Activated gamma-delta T cell (primary cell): ENCODE measurements around the gene LILRB5.
A peak's percentile ranks its signal among the peaks of the same experiment; 100 is the strongest.
"Not testable (repeated sequence)": the region's sequence is repeated elsewhere in the genome, so short reads cannot be mapped to it uniquely, and the experiment has no call there.

Source experiments
- DNase-seq: peaks from one replicate; lab custom pipeline; 2025; lab: John Stamatoyannopoulos, UW

LILRB5 gene

DNA sequence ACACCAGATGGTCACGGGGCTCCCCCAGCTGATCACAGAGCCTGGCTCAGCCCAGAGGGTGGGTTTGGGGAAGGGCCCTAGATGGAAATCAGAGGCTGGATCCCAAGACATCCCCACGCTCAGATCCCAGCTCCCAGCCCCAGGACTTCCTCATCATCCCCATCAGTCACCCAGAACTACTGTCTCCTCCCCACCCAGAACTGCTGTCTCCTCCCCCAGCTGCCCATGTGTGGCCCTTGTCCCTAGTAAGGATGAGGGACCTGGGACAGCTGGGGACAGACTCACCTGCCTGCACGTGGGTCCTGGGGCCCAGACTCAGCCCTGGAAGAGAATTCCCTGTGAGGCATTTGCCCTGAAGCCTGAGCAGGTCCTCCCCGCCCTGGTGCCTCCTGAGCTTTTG, 14.8 kb downstream of the LILRB5 start:
- DNase-seq = not testable (repeated sequence)

DNA sequence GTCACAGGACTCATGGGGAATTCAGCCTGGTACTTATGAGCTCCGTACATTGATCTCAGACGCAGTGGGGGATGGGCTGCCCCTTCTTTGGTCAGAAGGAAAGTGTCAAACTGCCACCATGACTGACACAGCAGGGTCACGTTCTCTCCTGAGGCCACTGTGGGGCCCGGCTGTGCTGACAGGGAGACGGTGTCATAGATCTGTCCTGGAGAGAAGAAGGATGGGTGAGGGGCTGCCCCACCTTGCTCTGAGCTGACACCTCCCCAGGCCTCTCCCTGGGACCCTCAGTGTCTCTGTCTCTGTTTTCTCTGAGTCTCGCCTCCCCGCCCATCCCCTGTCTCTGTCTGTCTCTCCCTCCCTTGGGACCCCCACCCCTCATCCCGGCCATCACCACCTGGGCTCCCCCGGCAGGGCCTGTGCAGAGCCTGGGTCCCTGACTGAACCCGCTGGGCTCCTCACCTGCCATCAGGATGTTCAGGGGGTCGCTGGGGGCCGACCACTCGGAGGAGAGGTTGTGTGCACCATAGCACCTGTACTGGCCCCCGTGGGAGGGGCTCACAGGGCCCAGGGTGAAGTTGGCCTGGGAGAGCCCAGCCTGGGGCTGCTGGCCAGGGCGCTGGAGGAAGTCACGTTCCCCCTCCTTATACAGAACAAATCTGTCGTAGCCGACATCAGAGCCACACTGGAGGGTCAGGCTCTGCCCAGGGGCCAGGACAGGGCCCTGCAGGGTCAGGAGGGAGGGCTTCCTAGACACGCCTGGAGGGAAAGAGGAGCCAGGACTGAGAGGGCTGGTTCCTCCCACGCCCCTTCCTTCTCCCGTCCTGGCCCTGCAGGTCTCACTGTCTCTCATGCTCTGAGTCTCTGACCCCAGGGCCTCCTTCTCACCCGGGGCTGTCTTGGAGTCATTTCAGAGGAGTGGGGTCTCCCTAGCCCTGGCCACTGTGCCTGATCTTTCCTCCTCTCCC, 16.4 kb downstream of the LILRB5 start:
- not testable (repeated sequence) for DNase-seq

DNA sequence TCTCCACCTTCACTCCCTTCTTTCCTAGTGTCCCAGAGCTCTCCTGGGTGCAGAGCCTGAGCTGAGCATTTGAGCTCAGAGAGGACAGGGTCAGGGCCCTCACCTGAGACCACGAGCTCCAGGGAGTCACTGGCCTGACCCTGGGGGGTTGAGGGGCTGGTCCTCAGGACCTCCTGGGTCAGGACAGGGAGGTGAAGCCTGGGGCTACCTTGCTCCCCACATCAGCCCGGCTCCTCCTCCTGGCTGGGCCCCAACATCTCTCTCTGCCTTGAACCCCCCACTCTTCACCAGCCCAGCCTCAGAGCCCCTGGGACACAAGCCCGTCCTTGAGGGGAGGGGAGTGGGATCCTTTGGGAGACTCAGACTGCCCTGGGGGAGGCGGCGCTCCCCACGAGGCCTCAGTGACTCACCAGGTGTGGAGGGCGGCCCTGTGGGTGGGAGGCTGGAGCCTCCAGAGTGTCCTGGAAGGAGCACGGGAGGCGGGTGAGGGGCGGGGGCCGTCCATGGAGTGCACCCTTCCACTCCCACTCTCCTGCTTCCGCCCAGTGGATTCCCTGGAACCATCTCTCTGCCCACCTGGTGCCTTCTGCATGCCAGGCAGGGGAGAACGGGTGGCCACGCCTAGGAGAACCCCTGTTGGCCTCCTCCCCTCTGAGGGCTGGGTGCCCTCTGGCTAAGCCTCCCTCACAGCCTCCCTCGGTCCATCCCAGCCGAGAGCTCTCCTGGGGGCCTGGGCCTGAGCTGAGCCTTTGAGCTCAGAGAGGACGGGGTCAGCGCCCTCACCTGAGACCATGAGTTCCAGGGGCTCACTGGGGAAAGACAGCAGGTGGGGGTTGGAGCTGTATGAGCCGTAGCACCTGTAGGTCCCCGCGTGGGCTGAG, 17.3 kb downstream of the LILRB5 start:
- not testable (repeated sequence) for DNase-seq

DNA sequence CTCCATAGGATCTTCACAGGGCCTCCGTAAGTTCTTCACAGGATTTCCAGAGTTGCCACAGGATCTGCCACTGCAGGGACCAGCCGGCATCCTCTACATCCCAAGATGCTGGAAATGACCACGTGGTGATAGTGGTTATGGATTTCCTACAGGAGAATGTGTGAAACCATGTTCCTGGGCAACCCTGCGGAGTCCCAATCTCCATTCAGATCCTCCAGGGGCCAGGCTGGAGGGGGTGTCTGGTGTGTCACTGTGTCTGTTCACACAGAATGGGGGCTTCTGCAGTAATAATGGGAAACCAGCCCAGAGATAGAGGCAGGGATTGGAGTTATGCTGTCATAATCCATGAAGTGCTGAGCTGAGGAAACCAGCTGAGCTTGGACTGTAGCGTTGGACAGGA, 23.1 kb downstream of the LILRB5 start:
- DNase-seq = no peak

DNA sequence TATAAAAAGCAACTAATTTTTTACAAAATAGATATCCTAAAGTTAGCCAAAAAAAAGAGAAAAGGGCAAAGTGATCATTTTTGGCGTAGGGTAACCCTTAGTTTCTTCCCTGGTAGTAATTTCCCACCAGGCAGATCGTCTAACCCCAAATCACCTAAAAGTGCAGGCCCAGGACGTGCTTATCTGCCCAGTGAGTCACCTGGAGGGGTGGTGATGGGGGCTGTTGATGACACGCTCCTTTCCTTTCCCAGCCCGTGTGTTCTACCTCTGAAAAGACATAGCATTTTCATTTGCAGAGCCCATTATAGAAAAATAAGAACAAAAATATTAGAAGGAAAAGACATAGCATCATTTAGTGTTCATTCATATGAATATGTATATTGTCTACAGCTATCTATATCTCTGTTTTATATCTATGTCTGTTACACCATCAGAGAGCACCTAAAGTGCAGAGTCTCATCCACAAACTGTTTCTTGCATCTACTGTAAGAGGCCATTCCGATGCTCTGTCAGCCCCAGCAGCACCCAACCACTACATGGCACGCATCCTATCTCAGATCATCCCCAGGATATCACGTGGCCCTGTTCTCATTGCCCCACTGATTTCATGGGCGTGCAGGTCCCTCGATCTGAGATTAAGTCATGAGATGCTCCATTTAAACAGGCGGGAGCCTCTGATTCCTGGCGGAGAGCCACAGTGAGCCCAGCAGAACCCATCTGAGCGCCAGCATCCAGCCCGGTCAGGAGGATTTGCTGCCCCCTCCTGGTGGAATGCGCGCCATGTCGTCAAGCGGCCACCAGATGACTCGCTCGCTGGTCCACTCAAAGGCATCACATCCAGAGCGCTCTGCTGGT, 25.8 kb downstream of the LILRB5 start:
- peak; percentile 50 for DNase-seq

DNA sequence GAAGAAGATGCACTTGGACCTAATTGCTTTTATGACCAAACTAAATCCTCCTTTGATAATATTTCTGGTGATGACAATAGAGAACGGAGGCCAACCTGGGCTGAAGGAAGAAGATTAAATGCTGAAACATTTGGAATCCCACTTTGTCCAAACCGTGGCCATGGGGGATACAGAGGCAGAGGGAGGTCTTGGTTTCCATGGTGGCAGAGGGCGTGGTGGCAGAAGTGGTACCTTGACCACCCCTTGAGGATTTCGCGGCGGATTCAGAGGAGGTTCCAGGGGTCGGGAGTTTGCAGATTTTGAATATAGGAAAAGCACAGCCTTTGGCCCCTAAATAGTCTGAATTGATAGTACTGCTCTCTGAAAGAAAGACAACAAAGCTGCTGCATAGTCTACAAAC, 27.0 kb downstream of the LILRB5 start:
- DNase-seq = no peak

DNA sequence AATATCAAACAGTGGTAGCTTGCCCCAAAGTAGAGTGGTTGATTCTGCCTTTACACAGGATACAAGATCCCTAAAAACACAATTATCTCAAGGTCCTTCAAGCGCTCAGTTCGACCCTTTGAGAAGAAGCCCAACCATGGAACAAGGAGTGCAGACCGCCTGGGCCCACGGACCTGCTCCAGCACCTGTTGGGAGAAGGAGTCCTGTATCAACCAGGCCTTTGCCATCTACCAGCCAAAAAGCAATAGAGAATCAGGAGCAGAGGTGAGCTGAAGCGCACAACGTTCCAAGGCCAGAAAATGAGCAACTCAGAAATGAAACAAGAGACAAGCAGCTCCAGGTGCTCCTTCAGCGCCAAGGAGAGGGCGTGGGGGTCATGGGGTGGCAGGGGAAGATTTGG, 27.9 kb downstream of the LILRB5 start:
- DNase-seq = no peak

DNA sequence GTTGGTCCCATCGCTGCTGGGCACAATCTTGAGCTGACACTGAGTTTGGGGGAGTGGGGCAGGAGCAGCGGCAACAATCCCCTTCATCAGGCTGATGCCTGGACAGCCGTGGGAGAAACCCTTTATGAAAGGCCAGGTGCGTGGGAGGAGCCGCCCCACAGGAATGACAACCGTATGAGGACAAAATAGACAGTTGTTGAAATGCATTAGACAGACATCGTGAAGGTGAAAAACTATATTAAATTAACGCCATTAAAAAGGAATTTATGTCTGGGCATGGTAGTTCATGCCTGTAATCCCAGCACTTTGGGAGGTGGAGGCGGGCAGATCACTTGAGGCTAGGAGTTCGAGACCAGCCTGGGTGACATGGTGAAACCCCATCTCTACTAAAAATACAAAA, 32.5 kb downstream of the LILRB5 start:
- DNase-seq = not testable (repeated sequence)

DNA sequence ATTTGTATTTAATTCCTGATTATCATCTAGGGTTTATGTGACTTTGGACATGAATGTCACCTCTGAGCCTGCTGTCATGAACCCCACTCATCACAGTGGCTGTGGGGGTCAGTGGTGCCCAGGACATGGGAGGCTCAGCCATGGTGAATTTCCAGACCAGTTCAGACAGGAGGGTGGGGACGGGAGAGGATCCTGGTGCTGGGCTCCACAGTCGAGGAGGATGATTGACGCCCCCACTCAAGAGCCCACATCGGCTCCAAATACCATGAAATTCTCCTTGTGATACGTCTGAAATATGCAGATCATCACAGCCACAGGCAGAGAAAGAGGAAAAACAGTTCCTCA, 33.2 kb downstream of the LILRB5 start:
- not testable (repeated sequence) for DNase-seq

DNA sequence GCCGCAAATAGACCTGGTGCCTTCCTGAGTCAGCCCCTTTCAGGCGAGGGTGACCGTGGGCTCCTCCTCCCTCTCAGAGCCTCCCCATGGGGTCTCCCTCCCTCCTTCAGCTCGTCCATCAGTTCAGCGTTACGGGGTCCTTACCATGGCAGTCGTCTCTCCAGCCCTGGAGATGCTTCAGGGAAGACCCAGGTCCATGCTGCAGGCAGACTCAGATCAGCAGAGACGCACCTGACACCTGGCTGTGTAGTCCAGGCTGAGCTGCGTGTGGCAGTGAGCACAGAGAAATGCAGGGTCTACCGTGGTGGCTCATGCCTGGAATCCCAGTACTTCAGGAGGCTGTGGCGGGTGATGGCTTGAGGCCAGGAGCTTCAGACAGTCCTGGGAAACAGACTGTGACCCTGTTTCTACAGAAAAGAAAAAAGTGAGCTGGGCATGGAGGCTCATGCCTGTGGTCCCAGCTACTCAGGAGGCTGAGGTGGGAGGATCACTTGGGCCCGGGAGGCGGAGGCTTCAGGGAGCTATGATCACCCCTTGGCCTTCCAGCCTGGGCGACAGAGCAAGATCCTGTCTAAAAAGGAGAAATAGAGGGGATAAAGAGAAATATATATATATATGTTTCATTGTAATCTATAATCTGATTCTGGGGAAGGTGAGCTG, 33.7 kb downstream of the LILRB5 start:
- not testable (repeated sequence) for DNase-seq

DNA sequence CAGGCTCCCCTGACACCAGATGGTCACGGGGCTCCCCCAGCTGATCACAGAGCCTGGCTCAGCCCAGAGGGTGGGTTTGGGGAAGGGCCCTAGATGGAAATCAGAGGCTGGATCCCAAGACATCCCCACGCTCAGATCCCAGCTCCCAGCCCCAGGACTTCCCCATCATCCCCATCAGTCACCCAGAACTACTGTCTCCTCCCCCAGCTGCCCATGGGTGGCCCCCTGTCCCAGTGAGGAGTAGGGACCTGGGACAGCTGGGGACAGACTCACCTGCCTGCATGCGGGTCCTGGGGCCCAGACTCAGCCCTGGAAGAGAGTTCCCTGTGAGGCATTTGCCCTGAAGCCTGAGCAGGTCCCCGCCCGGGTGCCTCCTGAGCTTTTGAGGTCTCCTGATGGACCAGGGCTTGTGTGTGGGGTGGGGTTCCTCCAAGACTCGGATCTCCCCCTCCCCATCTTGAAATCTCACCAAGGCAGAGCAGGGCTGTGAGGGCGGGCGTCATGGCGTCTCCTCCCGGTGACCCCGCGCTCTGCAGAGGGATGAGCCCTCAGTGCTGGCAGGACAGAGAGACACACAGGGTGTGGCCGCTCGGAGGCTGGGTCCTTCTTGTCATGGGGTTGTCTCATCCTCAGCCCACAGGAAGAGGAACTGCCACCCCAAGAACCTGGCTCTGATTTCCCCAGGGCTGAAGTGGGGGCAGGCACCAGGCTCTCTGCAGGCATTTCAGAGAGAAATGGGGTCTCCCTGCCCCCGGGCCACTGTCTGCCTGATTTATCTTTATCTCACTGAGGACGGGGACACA, 34.4 kb downstream of the LILRB5 start, which contains the start of gene LILRB3:
TSS of gene LILRB3 (minus strand) at position 534 of the 803 bp plus-strand sequence. CDS start at position 503, 31 bp downstream.
- not testable (repeated sequence) for DNase-seq

DNA sequence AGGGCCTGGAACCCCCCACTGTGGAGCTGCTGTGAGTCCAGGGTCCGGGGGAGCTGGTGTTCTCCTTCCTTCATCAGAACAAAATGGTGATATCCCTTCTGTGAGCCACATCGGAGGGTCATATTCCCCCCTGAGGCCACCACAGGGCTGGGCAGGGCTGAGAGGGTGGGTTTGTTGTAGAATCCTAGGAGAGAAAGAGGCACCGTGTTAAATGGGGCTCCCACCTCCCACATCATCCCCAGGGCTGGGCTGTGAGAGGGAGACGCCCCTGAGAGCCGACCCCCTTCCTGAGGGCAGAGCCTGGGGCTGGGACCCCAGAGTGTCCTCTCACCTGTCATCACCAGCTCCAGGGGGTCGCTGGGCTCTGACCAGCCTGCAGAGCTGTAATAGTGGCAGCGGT, 35.1 kb downstream of the LILRB5 start:
- DNase-seq = not testable (repeated sequence)

DNA sequence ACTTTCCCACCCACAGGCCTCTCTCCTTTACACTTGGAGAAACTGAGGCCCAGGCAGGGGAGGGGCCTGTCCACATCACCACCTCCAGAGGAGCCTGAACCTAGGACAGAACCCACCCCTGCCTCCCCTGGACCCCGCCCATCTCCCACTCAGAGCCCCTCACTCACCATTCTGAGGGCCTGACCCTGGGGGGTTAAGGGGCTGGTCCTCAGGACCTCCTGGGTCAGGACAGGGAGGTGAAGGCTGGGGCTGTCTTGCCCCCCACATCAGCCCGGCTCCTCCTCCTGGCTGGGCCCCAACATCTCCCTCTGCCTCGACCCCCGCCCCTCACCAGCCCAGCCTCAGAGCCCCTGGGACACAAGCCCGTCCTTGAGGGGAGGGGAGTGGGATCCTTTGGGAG, 37.4 kb downstream of the LILRB5 start:
- DNase-seq = not testable (repeated sequence)

DNA sequence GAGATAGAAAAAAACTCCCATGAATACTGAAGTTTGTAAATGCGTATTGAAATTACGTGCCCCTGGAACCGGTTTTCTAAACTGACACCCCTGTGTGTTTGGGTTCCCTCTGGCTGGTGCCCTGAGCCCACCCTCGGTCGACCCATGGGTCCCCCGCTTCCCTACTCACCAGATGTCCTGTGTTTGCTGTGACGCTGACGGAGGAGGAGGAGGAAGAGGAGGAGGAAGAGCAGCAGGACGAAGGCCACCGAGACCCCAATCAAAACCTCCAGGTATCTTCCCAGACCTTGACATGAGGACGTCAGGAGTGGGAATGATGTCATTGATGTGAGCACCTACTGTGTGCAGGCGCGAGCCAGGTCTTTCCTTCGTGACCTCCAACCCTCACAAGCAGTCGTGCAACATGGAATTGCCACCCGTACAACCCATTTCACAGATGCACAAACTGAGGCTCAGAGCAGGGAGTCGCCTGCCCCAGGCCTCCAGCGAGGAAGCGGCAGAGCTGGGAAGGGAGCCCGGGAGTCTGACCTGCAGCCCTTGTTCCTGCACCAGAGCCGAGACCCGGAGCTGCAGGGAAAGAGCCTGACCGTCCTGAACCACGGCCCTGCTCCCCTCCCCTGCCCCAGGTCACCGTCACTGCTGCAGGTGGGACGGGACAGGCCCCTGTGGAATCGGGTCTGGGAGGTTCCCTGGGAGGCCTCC, 38.0 kb downstream of the LILRB5 start:
- no peak for DNase-seq

DNA sequence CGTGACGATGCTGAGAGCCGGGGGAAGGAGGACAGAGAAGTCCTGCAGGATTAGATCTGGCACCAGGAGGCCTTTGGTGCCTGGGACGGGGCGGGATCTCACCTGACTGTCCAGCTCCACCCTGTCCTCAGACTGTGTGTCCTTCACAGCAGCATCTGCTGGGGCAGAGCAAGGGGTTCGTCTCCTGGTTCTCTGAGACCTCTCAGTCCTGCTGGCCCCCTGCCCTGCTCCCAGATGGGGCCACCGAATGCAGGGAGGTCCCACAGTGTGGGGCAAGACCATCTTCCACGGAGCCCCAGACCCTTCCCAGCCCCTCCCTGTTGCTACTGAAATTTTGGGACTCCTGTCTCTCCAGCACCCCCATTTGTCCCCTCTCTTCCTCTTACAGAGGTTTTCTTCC, 38.8 kb downstream of the LILRB5 start:
- DNase-seq = no peak

DNA sequence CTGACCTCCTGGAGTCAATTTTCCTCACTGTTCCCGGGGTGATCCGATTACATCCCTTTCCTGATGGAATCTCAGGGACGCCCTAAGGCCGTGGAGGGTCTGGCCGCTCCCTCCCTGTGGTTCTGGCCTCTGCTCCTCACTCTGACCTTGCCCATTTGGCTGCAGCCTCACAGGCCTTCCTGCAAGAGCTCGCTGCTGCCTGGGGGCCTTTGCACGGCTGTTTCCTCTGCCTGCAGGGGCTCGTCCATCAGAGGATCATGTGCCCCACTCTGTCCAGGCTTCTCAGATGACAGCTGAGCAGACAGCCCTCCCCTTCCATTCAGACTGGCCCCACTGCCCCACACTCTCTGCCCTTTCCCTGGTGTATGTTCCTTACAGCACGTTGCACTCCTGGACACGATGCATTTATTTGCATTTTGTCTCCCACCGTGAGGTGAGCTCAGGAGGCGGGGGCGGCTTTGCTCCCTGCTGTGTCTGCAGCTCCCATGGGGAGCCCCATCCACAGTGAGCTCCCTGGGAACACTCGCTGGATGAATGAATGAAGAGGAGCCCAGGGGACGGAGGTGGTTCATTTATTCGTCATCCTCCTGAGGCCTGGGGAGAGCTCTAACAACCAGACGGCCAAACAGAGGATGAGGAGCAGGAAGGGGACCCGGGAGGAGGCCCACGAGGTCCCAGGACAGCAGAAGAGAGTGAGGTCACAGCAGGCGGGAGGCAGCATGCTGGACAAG, 39.4 kb downstream of the LILRB5 start:
- DNase-seq = not testable (repeated sequence)

DNA sequence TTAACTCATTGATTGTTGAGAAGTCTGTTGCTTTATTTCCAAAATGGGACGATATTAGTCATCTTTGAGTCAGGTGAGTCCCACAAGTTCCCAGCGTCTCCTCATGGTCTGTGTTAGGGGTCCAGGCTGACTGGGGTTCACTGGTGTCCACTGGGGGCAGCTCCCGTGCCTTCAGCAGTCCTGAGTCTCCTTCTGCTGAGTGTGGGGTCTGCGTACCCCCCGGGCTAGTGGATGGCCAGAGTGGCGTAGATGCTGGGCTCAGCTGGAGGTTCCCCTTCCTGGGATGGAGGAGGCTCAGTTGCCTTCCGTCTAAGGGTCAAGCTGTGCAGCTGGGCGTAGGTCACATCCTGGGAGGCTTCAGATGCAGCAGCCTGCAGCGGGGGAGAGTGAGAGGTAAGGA, 40.2 kb downstream of the LILRB5 start:
- DNase-seq = no peak

DNA sequence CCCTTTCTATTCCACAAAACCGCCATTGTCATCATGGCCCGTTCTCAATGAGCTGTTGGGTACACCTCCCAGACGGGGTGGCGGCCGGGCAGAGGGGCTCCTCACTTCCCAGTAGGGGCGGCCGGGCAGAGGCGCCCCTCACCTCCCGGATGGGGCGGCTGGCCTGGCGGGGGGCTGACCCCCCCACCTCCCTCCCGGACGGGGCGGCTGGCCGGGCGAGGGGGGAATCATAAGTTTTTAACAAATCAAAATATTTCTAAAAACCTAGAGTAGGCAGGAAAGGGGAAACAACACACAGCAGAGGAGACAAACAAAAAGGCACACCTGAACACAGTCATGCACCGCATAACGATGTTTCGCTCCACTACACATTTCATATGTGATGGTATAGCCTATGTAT, 42.3 kb downstream of the LILRB5 start:
- DNase-seq = not testable (repeated sequence)

DNA sequence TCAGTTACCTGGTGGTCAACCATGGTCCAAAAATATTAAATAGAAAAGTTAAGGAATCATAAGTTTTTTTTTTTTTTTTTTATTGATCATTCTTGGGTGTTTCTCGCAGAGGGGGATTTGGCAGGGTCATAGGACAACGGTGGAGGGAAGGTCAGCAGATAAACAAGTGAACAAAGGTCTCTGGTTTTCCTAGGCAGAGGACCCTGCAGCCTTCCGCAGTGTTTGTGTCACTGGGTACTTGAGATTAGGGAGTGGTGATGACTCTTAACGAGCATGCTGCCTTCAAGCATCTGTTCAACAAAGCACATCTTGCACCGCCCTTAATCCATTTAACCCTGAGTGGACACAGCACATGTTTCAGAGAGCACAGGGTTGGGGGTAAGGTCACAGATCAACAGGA, 42.9 kb downstream of the LILRB5 start:
- not testable (repeated sequence) for DNase-seq
